Ramos (cell line): ENCODE data around the gene ZSCAN10.
"Not testable (repeated sequence)": the region's sequence is repeated elsewhere in the genome, so short reads cannot be mapped to it uniquely, and the experiment has no call there.

ENCODE experiments used
- in situ Hi-C: fragments of 300-500 bp; cut with MboI; formaldehyde crosslinking; loops from one replicate; pipeline ENCODE4 v1.14.3; 2022; ENCODE audit warnings: low sequenced_read_pairs; ENCODE audit not compliant: unreplicated experiment

The ZSCAN10 gene

DNA sequence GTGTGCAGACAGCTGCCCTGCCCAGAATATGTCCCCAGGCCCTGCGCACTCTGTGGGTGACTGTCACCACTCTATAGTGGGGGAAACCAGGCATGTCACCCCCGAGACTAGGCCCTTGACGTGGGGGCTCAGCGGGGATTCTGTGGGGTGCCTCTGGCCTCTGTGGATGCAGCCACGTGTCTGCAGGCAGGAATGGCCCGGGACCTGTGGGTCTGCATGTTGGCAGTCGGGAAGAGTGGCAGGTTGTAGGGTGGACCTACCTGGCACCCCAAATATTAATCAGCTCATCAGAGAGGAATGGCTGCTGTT, 32.7 kb downstream of the ZSCAN10 start:
- in situ Hi-C loops: no loop called here

DNA sequence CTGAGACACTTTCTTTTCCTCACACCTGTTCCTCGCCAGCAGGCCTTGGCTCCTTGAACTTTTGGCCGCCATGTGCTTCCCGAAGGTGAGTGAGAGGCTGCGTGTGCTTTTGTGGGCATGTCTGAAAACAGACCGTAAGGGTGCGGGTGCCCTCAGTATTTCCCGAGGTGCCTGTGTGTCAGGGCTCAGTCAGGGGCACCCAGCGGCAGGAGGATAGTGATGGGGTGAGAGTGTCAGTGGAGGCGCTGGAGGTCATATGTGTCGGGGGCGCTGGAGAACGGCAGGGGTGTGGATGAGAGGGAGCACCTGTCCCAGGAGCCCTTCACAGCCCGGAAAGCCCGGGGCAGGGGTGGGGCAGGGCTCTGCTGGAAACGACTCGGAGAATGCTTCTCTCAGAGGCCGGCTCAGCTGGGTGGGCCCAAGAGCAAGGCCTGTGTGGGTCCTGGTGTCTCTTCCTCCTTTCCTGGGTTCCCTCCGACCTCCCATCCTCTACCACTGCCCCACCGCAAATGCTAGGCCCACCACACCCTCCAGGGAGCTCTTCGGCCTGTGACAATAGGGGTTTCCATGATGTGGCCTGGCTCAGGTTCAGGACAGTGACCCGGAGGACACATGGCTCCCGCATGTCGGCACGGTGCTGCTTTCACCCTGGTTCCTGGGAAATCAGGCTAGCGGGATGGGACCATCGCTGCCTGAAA, 33.2 kb downstream of the ZSCAN10 start:
- in situ Hi-C loops: no loop called here

DNA sequence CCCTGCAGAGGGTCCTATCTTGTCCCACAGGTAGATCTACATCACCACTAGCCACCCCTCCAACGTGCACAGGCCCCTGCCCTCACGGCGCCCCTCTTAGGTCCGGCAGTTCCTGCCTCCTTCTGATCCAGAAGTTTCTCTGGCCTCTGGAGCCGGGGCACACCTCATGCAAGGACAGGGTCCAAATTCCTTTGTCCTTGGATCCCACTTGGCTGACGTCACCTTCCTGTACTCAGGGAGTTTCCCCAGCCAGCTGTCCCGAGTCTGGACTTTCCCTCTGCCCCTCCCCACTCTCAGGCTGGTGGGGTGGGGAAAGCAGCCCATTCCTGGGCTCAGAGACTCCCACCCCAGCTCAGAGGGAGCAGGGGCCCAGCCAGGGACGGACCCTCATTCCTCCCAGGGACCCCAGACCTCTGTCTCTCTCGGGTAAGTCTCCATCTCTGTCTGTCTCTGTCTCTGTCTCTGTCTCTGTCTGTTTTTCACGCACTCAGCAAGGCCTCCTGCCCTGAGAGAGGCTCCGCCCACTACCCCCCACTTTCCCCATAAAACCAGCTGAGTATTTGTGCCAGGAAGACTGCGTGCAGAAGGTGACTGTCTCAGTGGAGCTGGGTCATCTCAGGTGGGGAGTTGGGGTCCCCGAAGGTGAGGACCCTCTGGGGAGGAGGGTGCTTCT, 33.9 kb downstream of the ZSCAN10 start, which contains the start of gene IL32:
Gene IL32 (plus strand): TSS at position 572 of the 673 bp plus-strand sequence. CDS start 172 bp downstream, outside the sequence.
- in situ Hi-C loops: no loop called here

DNA sequence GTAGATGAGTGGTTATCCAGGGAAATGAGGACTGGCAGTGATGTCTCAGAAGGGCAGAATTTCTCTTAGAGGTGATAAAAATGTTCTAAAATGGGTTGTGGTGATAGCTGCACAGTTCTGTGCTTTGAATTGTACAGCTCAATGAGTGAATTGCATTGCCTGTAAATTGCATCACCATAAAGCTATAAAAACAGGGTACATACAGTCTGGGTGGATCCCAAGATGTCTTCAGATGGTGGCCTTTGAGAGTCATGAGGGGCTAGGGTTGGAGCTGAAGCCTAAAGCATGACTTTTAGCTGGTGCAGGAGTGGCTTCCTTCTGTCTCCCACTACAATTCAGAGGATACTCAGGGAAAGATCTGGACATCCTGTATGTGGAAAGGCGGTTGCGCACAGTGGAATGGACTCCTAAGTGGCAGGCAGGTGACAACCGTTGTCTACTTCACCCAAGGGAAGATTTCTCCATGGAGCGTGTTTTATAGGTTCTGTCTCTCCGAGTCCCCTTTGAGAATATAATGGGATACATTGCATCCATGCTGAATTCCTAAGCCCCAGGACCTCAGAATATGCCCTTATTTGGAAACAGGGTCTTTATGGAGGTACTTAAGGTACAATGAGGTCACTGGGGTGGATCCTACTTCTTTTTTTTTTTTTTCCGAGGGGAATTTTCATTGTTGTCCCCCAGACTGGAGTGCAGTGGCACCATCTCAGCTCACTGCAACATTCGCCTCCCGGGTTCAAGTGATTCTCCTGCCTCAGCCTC, 35.3 kb downstream of the ZSCAN10 start:
- in situ Hi-C loops: no loop called here

DNA sequence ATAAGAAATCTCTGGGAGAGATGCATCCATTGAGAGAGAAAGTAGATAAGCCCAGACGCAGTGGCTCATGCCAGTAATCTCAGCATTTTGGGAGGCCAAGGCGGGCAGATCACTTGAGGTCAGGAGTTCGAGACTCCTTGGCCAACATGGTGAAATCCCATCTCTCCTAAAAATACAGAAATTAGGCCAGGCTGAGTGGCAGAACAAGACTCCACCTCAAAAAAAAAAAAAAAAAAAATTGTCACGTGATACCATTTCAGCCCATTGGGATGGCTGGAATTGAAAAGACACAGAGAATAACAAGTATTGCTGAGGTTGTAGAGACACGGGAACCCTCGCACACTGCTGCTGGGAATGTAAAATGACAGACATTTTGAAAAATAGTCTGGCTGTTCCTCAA, 36.5 kb downstream of the ZSCAN10 start:
- in situ Hi-C loops: no loop called here

DNA sequence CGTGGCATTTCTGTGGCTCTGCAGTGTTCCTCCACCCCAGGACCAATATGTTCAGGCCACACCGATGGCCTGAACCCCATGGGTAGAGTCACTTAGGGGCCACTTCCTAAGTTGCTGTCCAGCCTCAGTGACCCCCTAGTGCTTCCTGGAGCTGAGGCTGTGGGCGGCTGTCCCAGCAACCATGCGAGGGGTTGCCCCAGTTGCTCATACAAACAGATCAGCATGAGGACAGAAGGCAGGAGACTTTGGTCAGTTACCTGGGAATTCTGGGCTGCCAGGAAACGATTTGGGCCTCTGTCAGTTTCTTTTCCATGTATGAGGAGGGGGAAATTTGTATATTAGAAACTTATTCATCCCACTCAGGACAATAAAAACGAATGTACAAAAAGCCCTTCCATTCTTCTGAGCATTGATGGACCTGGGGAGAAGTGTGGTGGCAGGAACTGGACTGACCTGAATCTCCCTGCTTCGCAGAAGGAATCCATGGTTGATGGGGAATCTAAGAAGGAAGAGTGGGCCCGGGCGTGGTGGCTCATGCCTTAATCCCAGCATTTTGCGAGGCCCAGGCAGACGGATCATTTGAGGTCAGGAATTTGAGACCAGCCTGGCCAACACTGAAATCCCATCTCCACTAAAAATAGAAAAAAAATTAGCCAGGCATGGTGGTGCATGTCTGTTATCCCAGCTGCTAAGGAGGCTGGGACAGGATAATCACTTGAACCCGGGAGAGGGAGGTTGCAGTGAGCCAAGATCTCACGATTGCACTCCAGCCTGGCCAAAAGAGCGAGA, 38.6 kb downstream of the ZSCAN10 start:
- in situ Hi-C loops: no loop called here

DNA sequence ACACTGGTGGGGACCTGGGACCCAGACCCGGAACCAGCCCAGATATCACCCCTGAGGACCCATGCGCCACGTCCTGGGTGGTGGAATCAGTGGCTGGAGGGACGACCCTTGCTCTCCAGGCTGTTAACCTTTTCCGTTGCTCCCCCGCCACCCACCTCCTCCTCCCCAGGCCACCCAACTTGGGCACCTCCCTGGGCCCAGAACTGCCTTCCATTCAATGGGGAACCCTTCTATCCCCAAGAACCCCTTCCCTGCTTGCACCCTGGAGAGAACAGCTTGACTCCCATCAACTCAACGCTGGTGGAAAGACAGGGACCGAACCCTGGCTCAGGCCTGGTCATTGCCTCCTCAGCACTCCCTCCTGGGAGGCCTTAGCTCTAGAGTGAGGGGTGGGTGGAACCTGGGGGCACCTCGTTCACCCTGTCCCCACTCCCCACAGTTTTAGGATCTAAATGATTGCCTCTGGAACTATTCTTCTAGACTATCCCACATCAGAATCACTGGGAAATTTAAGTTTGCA, 39.3 kb downstream of the ZSCAN10 start:
- in situ Hi-C loops: no loop called here

DNA sequence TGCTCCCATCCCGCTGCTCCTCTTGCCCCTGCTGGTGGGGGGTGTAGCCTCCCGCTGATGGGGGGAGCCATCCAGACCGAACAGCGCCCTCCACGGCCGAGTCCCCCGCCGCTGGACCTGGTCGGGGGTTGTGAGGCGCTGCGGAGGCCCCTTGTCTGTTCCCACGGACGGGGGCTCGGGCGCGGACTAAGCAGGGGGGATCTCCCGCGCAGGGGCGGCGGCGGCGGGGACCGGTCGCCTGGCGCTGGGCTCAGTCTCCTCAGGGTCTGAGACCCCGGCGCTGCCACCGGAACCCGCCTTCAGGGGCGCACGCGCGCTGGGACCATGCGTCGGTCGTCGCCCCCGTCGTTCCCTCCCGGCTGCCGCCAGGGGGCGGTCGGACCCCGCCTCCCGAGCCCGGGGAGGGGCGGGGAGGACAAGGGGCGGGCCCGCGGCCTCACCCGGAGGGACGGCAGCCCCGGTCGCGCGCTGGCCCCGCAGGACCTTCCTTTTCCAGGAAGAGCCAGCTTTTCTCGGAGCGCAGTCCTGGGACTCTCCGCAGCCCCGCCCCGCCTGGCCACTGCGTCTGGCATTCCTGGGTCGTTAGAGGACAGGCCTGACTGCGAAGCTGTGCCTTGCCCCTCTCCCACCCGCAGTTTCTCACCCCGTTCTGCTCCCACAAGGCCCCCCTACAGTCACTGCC, 39.9 kb downstream of the ZSCAN10 start:
- in situ Hi-C loops: no loop called here

DNA sequence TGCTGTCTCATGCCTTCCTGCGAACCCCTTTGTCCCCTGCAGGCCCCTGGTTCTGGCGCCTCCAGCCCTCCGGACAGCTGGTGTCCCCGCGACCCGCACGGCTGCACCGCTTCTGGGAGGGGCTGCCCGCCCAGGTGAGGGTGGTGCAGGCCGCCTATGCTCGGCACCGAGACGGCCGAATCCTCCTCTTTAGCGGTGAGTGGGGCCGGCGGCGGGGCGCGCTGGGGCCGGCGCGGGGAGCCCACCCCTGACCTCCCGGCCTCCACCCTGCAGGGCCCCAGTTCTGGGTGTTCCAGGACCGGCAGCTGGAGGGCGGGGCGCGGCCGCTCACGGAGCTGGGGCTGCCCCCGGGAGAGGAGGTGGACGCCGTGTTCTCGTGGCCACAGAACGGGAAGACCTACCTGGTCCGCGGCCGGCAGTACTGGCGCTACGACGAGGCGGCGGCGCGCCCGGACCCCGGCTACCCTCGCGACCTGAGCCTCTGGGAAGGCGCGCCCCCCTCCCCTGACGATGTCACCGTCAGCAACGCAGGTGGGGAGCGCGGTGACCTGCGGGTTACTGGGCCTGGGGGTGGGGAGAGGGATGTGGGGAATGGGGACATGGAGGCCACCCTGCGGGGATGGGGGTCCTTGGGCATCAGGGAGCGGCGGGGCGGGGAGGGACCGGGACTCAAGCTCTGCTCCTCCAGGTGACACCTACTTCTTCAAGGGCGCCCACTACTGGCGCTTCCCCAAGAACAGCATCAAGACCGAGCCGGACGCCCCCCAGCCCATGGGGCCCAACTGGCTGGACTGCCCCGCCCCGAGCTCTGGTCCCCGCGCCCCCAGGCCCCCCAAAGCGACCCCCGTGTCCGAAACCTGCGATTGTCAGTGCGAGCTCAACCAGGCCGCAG, 40.7 kb downstream of the ZSCAN10 start:
- in situ Hi-C loops: no loop called here

DNA sequence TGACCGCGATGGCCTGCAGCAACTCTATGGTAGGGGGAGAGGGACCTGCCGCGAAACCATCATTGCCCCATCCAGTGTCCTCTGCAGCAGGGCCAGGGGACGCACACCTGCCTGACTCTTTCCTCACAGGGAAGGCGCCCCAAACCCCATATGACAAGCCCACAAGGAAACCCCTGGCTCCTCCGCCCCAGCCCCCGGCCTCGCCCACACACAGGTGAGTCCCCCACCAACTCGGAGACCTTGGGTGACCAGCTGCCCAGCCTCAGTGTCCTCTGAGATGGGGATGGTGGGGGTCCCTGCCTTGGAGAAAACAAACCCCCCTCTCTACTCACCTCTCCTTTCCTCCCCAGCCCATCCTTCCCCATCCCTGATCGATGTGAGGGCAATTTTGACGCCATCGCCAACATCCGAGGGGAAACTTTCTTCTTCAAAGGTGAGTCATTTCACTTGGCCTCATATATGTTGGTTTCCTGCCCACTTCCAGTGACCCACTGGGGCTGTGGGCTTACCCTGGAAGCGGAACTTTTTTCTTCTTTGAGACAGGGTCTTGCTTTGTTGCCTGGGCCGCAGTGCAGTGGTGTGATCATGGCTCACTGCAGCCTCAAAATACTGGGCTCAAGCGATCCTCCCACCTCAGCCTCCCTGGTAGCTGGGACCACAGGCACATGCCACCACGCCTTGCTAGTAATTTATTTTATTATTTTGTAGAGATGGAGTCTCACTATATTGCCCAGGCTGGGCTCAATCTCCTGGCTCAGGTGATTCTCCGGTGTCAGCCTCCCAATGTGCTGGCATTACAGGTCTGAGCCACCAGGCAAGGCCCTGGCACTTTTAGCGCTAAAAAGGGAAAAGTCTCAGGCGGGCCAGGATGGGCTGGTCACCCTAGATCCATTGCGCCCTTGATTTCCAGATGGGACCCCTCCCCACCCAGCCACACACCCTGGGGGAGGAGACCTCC, 41.6 kb downstream of the ZSCAN10 start:
- in situ Hi-C loops: no loop called here

DNA sequence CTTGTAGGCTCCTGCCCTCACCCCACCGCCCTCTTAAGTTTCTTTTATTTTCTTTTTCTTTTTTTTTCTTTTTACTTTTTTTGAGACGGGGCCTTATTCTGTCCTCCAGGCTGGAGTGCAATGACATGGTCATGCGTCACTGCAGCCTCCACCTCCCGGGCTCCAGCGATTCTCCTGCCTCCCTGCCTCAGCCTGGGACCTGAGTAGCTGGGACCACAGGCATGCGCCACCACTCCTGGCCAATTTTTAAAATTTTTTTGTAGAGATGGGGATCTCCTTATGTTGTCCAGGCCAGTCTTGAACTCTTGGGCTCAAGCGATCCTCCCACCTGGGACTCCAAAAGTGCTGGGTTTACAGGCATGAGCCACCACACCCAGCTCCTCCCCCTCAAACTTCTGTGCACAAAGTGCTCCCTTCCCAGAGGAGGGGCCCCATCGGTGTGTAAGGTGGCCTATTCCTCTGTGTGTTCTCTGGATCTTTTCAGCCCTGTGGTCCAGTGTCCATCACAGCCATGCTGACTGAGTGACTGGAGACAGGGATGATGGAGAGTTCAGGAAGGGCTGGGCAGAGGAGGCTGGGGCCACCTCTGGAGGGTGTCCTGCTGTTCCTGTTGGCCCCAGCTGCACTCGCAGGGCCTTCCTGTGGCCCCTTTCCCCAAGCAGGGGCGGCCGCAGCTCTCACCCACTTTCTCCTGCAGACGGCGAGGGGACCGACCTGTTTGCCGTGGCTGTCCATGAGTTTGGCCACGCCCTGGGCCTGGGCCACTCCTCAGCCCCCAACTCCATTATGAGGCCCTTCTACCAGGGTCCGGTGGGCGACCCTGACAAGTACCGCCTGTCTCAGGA, 42.5 kb downstream of the ZSCAN10 start:
- in situ Hi-C loops: no loop called here

DNA sequence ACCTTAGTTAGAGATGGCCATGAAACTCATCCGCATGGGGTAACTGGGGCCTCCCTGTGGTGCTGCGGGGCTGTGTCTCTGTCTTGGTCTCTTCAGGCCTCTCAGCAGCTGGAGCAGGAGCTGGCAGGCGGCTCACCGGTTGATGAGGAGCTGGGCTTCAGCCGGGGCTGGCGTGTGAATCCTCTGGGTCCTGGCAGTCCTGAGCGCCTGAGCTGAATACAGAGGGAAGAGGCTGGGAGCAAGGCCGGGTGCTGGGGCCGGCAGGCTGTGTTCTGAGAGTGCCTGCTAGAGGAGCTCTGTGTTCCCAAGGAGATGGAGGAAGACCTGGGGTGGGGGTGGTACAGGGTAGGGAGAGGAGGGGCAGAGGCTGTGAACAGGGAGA, 43.4 kb downstream of the ZSCAN10 start:
- in situ Hi-C loops: not testable (repeated sequence)

DNA sequence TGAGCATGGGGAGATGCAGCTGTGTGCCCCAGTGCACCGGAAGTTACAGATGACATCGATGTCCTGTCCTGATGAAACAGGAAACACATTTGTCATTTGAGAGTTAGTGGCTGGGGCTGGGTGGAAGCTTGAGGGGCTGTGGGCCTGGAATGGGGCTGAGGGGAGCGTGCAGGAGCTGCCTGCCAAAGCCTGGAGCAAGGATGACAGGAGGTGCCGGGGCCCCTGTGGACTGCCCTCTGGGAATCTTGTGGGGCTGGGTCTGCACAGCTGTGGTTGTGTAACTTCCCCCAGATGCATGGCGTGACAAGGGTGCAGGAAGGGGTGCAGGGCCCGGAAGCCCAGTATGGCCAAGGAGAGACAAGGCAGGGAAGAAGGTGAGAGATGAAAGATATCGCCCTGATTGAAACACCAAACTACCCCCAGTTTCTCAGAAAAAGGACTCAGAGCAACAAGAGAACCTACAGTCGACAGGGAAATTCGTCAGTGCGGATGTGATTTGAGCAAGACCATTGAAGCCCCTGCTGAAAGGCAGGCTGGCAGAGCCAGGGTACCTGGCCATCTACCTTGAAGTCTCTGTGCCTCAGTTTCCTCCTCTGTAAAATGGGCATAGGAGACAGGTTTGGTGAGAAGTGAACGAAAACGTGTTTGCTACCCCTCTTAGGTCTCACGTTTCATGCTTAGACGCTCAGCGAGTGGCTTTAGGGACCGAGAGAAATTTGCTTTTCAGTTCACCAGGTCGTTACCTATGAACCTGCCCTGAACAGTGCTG, 43.9 kb downstream of the ZSCAN10 start:
- in situ Hi-C loops: no loop called here

DNA sequence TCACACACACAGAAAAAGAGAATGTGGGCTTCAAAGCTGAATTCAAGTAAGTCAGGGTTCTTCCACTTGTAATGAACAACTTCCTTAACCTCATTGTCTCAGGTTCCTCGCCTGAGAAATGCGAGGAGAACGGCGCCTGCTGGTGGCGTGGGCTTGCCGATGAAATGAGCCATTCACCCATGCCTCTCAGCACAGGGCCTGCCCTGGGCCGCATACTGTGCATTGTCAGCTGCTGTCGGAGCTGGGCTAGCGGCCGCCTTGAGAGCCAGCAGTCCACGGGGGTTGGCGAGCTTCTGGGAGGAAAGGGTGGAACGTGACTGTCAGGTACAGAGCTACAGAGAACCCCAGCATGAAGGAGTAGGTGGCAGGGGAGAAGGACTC, 45.8 kb downstream of the ZSCAN10 start:
- in situ Hi-C loops: not testable (repeated sequence)

DNA sequence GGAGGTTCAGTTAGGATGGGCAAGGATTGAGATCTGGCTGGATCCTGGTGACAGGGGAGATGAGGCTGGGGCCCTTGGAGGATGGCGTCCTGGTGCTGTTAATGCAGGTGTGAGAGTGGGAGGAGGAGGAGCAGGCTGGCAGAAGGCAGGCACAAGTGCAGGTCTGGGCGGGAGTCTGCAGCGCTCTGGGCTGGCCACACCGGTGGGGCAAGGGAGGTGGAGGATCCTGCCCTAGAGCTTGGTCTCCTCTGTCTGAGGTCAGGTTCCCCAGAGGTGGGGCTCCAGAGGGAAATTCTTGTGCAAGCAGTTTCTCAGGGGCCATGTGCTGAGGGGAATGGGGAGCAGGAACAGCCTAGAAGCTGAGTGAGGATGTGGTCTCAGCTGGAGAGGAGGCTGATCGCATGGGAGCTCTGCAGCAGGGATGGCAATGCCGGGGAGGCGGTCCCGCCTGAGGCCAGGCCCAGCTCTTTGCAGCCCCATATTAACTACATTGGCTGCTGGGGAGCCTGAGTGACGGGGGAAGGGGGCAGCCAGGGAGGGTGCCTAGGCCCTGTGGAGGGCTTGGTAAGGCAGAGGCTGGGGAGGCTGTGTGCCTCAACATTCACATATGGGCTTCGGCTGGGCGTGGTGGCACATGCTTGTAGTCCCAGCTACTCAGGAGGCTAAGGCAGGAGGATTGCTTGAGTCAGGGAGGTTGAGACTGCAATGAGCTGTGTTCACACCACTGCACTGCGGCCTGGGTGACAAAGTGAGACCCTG, 46.3 kb downstream of the ZSCAN10 start:
- in situ Hi-C loops: not testable (repeated sequence)

DNA sequence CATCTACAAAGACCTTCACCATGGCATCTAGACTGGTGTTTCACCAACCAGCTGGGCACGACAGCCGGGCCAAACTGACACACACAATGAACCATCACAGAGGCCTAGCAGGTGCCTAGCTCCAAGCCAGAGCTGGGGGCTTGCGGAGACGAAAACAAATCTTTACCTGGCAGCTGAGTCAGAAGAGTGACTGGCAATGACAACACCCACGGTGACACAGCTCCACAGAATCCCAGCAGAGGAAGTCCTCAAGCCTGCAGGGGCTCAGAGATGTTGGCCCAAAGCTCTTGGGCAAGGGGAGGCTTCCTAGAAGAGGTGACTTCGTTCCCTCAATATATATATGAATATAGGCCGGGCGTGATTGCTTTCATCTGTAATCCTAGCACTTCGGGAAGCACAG, 47.6 kb downstream of the ZSCAN10 start:
- in situ Hi-C loops: no loop called here
